ENCODE results near the gene NCF2.

NCF2 gene

DNA sequence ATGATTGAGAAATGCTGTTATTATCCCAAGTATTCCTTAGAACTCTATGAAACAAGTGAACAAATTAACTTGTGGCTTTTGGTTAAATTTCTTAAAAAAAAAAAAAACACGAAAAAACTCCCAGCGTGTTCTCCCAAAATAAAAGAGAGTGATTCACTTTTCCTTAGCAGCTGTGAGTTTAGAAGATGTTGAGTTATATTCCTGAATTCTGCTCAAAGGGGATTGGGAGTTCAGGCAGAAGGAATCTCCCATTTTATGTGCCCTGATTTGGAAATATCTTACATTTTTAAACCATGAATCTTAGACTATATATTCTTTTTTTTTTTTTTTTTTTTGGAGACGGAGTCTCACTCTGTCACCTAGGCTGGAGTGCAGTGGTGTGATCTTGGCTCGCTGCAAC is 83.7 kb downstream of the NCF2 start:
- Histone ChIP-seq H3K14ac (ENCODE audit: low read length) (no peak overlapping the region), H3K79me1 (ENCODE audit: low read depth, low read length) (peaks cover 2% of the 10 kb centered on the region), H3K36me3 (replicated peaks in 1 of 2; ENCODE audit: control insufficient read depth in 2 of 2, insufficient read depth in 2 of 2, low read length in 2 of 2) (peaks cover 2 to 10% of the 10 kb centered on the region in 2 donors), H3K27ac (replicated peaks; ENCODE audit: low read length) (no peak overlapping the region), H2BK120ac (ENCODE audit: low read depth, low read length) (no peak overlapping the region), H3K4me1 (ENCODE audit: control insufficient read depth in 2 of 2, insufficient read depth in 1 of 2, low read depth in 1 of 2, low read length in 2 of 2) (peaks cover 3 to 5% of the 10 kb centered on the region in 2 donors), H2BK12ac (ENCODE audit: low read length) (no peak overlapping the region), H2AFZ (ENCODE audit: low read length) (no peak overlapping the region), H3K9me3 (replicated peaks in 1 of 2; ENCODE audit: control insufficient read depth in 2 of 2, insufficient read depth in 1 of 2, low read depth in 1 of 2, low read length in 2 of 2) (no peaks in the 10 kb centered on the region), H3K4ac (ENCODE audit: low read length) (no peak overlapping the region), H2BK15ac (ENCODE audit: low read length) (no peak overlapping the region), H3K4me2 (ENCODE audit: insufficient read depth, low read length, poor library complexity, severe bottlenecking) (no peak overlapping the region), H2BK5ac (ENCODE audit: low read length) (no peak overlapping the region), H2AK5ac (ENCODE audit: low read depth, low read length) (no peak overlapping the region), H4K8ac (ENCODE audit: low read depth, low read length) (no peak overlapping the region), H3K4me3 (ENCODE audit: low read length in 2 of 2) (no peak overlapping the region), H3K18ac (ENCODE audit: low read length) (no peak overlapping the region), H4K91ac (ENCODE audit: low read depth, low read length, poor library complexity) (no peak overlapping the region), H3K23ac (ENCODE audit: low read depth, low read length, poor library complexity) (no peak overlapping the region), H3K27me3 (ENCODE audit: control insufficient read depth in 3 of 3, insufficient read depth in 3 of 3, low read depth in 1 of 3, low read length in 3 of 3) (no peaks in the 10 kb centered on the region), H3K9ac (ENCODE audit: low read depth, low read length, poor library complexity) (no peak overlapping the region)
- no CpG with 5 or more reads among the region's 4 CpGs for WGBS, 2 donors (ENCODE audit: extremely low coverage in 2 of 2, insufficient read length in 2 of 2, insufficient replicate concordance in 1 of 2)
- DNase-seq (ENCODE audit: low spot score) = no peak
